ENCODE measurements around the gene CFAP210. TPM values are rescaled to one million over a fixed set of nuclear protein-coding genes. Genes with fewer than 3 reads are reported as not detected.
"Not testable (repeated sequence)": the region's sequence is repeated elsewhere in the genome, so short reads cannot be mapped to it uniquely, and the experiment has no call there.

Gene CFAP210
- total RNA-seq, 1 donor from 2014 or later: not detected

GRCh38 chr2:169713331-169713730, 19.1 kb upstream of the CFAP210 start:
- intact Hi-C loops (cut with micrococcal nuclease): no loop called here

- intact Hi-C loops (cut with micrococcal nuclease): no loop called here
Observed at GRCh38 chr2:169712791-169713227, 18.6 kb upstream of the CFAP210 start.

- intact Hi-C loops (cut with micrococcal nuclease): no loop called here
Observed at GRCh38 chr2:169711751-169712509, 17.7 kb upstream of the CFAP210 start.

GRCh38 chr2:169709981-169710380, 15.8 kb upstream of the CFAP210 start:
- intact Hi-C loops (cut with micrococcal nuclease): no loop called here

- intact Hi-C loops (cut with micrococcal nuclease): no loop called here
Observed at GRCh38 chr2:169709331-169709730, 15.1 kb upstream of the CFAP210 start.

- intact Hi-C loops (cut with micrococcal nuclease): no loop called here
Observed at GRCh38 chr2:169707626-169708025, 13.4 kb upstream of the CFAP210 start.

GRCh38 chr2:169705927-169706326, 11.7 kb upstream of the CFAP210 start:
- intact Hi-C loops (cut with micrococcal nuclease): no loop called here

- intact Hi-C loops (cut with micrococcal nuclease): no loop called here
Observed at GRCh38 chr2:169704160-169704708, 10.0 kb upstream of the CFAP210 start.

- intact Hi-C loops (cut with micrococcal nuclease): no loop called here
Observed at GRCh38 chr2:169702996-169703395, 8.8 kb upstream of the CFAP210 start.

- intact Hi-C loops (cut with micrococcal nuclease): not testable (repeated sequence)
Observed at GRCh38 chr2:169699173-169699572, 5.0 kb upstream of the CFAP210 start.

GRCh38 chr2:169696381-169696780, 2.2 kb upstream of the CFAP210 start:
- intact Hi-C loops (cut with micrococcal nuclease): no loop called here

- intact Hi-C loops (cut with micrococcal nuclease): loop anchor here (1.0 to 5.0 kb wide), 6 partner anchors 12 to 132 kb away; partner anchors contain the start of genes FASTKD1, KLHL23, PPIG and UBR3
Observed at GRCh38 chr2:169694894-169695260, 672 bp upstream of the CFAP210 start.

GRCh38 chr2:169693360-169693759, 845 bp downstream of the CFAP210 start:
- intact Hi-C loops (cut with micrococcal nuclease): loop anchor here (5.0 kb wide), 1 partner anchor 39 kb away; the partner anchor contains the start of gene KLHL23

- intact Hi-C loops (cut with micrococcal nuclease): loop anchor here (5.0 kb wide), 1 partner anchor 40 kb away; the partner anchor contains the start of gene KLHL23
Observed at GRCh38 chr2:169692718-169693117, 1.5 kb downstream of the CFAP210 start.

GRCh38 chr2:169690958-169691357, 3.2 kb downstream of the CFAP210 start:
- intact Hi-C loops (cut with micrococcal nuclease): loop anchor here (5.0 kb wide), 1 partner anchor 41 kb away; the partner anchor contains the start of gene KLHL23

- intact Hi-C loops (cut with micrococcal nuclease): not testable (repeated sequence)
Observed at GRCh38 chr2:169687943-169688342, 6.3 kb downstream of the CFAP210 start.

- intact Hi-C loops (cut with micrococcal nuclease): not testable (repeated sequence)
Observed at GRCh38 chr2:169686825-169687224, 7.4 kb downstream of the CFAP210 start.

GRCh38 chr2:169684712-169685111, 9.5 kb downstream of the CFAP210 start:
- intact Hi-C loops (cut with micrococcal nuclease): not testable (repeated sequence)

GRCh38 chr2:169684135-169684565, 10.1 kb downstream of the CFAP210 start:
- intact Hi-C loops (cut with micrococcal nuclease): no loop called here

- intact Hi-C loops (cut with micrococcal nuclease): loop anchor here (1.0 kb wide), 1 partner anchor 11 kb away; the partner anchor contains the start of genes CFAP210 and PHOSPHO2
Observed at GRCh38 chr2:169683425-169684134, 10.6 kb downstream of the CFAP210 start.

- intact Hi-C loops (cut with micrococcal nuclease): loop anchor here (1.0 kb wide), 1 partner anchor 11 kb away; the partner anchor contains the start of genes CFAP210 and PHOSPHO2
Observed at GRCh38 chr2:169683054-169683424, 11.2 kb downstream of the CFAP210 start.

- intact Hi-C loops (cut with micrococcal nuclease): no loop called here
Observed at GRCh38 chr2:169676850-169677249, 17.4 kb downstream of the CFAP210 start.

Data from T-helper 2 cell treated with Interferon-gamma antibody and Interleukin-4, amounts not matched to agents 100 ng/mL and 5 ng/mL, for 36 hours (primary cell).